ENCODE measurements around the gene HSPA12A. TPM values are rescaled to one million over a fixed set of nuclear protein-coding genes. Genes with fewer than 3 reads are reported as not detected.

Gene HSPA12A
- total RNA-seq, 1 donor from 2014 or later: 0.05 TPM

GRCh38 chr10:116779076-116779687 lies 36.8 kb upstream of the HSPA12A start:
- no peak overlapping the region for H3K27ac Mint-ChIP-seq
- intact Hi-C loops (cut with micrococcal nuclease): no loop called here
- H3K36me3 Mint-ChIP-seq (ENCODE audit: low read depth): no peaks in the 10 kb centered on the region

GRCh38 chr10:116777006-116777405 lies 34.6 kb upstream of the HSPA12A start:
- Mint-ChIP-seq H3K4me3 (no peak overlapping the region), H3K36me3 (ENCODE audit: low read depth) (no peaks in the 10 kb centered on the region), H3K27me3 (ENCODE audit: insufficient read depth) (peaks cover 2% of the 10 kb centered on the region), H3K27ac (no peak overlapping the region), H3K9me3 (no peaks in the 10 kb centered on the region), H3K4me1 (ENCODE audit: low read depth) (no peaks in the 10 kb centered on the region)
- DNase-seq (ENCODE audit: low spot score): no peak
- intact Hi-C loops (cut with micrococcal nuclease): no loop called here

More at GRCh38 chr10:116779076-116779687, 36.8 kb upstream of the HSPA12A start:
- Mint-ChIP-seq H3K9me3 (no peaks in the 10 kb centered on the region), H3K27me3 (ENCODE audit: insufficient read depth) (peaks cover 2% of the 10 kb centered on the region), H3K4me3 (no peak overlapping the region), H3K4me1 (ENCODE audit: low read depth) (no peaks in the 10 kb centered on the region)
- no peak for DNase-seq (ENCODE audit: low spot score)

- Mint-ChIP-seq H3K27ac (no peak overlapping the region), H3K27me3 (ENCODE audit: insufficient read depth) (no peaks in the 10 kb centered on the region), H3K36me3 (ENCODE audit: low read depth) (no peaks in the 10 kb centered on the region), H3K4me1 (ENCODE audit: low read depth) (no peaks in the 10 kb centered on the region), H3K4me3 (no peak overlapping the region), H3K9me3 (no peaks in the 10 kb centered on the region)
- intact Hi-C loops (cut with micrococcal nuclease): no loop called here
- no peak for DNase-seq (ENCODE audit: low spot score)
These were observed 33.4 kb upstream of the HSPA12A start for GRCh38 chr10:116775488-116776400.

- H3K9me3 Mint-ChIP-seq: no peaks in the 10 kb centered on the region
- H3K4me1 Mint-ChIP-seq (ENCODE audit: low read depth): no peaks in the 10 kb centered on the region
- H3K4me3 Mint-ChIP-seq: no peak overlapping the region
- intact Hi-C loops (cut with micrococcal nuclease): no loop called here
- no peak overlapping the region for H3K27ac Mint-ChIP-seq
- H3K36me3 Mint-ChIP-seq (ENCODE audit: low read depth): no peaks in the 10 kb centered on the region
- H3K27me3 Mint-ChIP-seq (ENCODE audit: insufficient read depth): no peaks in the 10 kb centered on the region
- no peak for DNase-seq (ENCODE audit: low spot score)
These were observed 32.4 kb upstream of the HSPA12A start for GRCh38 chr10:116774728-116775151.

GRCh38 chr10:116772909-116773705 lies 30.7 kb upstream of the HSPA12A start:
- no peak for DNase-seq (ENCODE audit: low spot score)
- Mint-ChIP-seq H3K4me3 (no peak overlapping the region), H3K27me3 (ENCODE audit: insufficient read depth) (no peaks in the 10 kb centered on the region), H3K27ac (no peak overlapping the region), H3K9me3 (no peaks in the 10 kb centered on the region), H3K4me1 (ENCODE audit: low read depth) (no peaks in the 10 kb centered on the region), H3K36me3 (ENCODE audit: low read depth) (no peaks in the 10 kb centered on the region)
- intact Hi-C loops (cut with micrococcal nuclease): no loop called here

- H3K9me3 Mint-ChIP-seq: no peaks in the 10 kb centered on the region
These were observed 29.7 kb upstream of the HSPA12A start for GRCh38 chr10:116771959-116772585.

GRCh38 chr10:116771101-116771958 lies 29.0 kb upstream of the HSPA12A start:
- no peak overlapping the region for H3K27ac Mint-ChIP-seq
- DNase-seq (ENCODE audit: low spot score): no peak
- no peaks in the 10 kb centered on the region for H3K9me3 Mint-ChIP-seq
- intact Hi-C loops (cut with micrococcal nuclease): no loop called here
- no peaks in the 10 kb centered on the region for H3K36me3 Mint-ChIP-seq (ENCODE audit: low read depth)
- H3K4me3 Mint-ChIP-seq: no peak overlapping the region
- H3K4me1 Mint-ChIP-seq (ENCODE audit: low read depth): no peaks in the 10 kb centered on the region
- H3K27me3 Mint-ChIP-seq (ENCODE audit: insufficient read depth): no peaks in the 10 kb centered on the region

More at GRCh38 chr10:116771959-116772585, 29.7 kb upstream of the HSPA12A start:
- intact Hi-C loops (cut with micrococcal nuclease): no loop called here
- Mint-ChIP-seq H3K36me3 (ENCODE audit: low read depth) (no peaks in the 10 kb centered on the region), H3K27me3 (ENCODE audit: insufficient read depth) (no peaks in the 10 kb centered on the region), H3K4me3 (no peak overlapping the region), H3K27ac (no peak overlapping the region), H3K4me1 (ENCODE audit: low read depth) (no peaks in the 10 kb centered on the region)
- no peak for DNase-seq (ENCODE audit: low spot score)

- no peak overlapping the region for H3K4me3 Mint-ChIP-seq
- DNase-seq (ENCODE audit: low spot score): no peak
- H3K36me3 Mint-ChIP-seq (ENCODE audit: low read depth): no peaks in the 10 kb centered on the region
- no peaks in the 10 kb centered on the region for H3K4me1 Mint-ChIP-seq (ENCODE audit: low read depth)
- no peaks in the 10 kb centered on the region for H3K9me3 Mint-ChIP-seq
- intact Hi-C loops (cut with micrococcal nuclease): no loop called here
- H3K27ac Mint-ChIP-seq: no peak overlapping the region
- no peaks in the 10 kb centered on the region for H3K27me3 Mint-ChIP-seq (ENCODE audit: insufficient read depth)
These were observed 27.9 kb upstream of the HSPA12A start for GRCh38 chr10:116770281-116770680.

- H3K4me1 Mint-ChIP-seq (ENCODE audit: low read depth): no peaks in the 10 kb centered on the region
- DNase-seq (ENCODE audit: low spot score): no peak
- intact Hi-C loops (cut with micrococcal nuclease): no loop called here
- no peaks in the 10 kb centered on the region for H3K27me3 Mint-ChIP-seq (ENCODE audit: insufficient read depth)
- no peak overlapping the region for H3K27ac Mint-ChIP-seq
- H3K4me3 Mint-ChIP-seq: no peak overlapping the region
- H3K9me3 Mint-ChIP-seq: no peaks in the 10 kb centered on the region
- no peaks in the 10 kb centered on the region for H3K36me3 Mint-ChIP-seq (ENCODE audit: low read depth)
These were observed 27.4 kb upstream of the HSPA12A start for GRCh38 chr10:116769791-116770190.

GRCh38 chr10:116769368-116769767 lies 27.0 kb upstream of the HSPA12A start:
- intact Hi-C loops (cut with micrococcal nuclease): no loop called here
- no peaks in the 10 kb centered on the region for H3K27me3 Mint-ChIP-seq (ENCODE audit: insufficient read depth)

GRCh38 chr10:116768786-116769185 lies 26.4 kb upstream of the HSPA12A start:
- Mint-ChIP-seq H3K4me3 (no peak overlapping the region), H3K27me3 (ENCODE audit: insufficient read depth) (peaks cover 1% of the 10 kb centered on the region), H3K36me3 (ENCODE audit: low read depth) (no peaks in the 10 kb centered on the region), H3K4me1 (ENCODE audit: low read depth) (no peaks in the 10 kb centered on the region), H3K9me3 (no peaks in the 10 kb centered on the region), H3K27ac (no peak overlapping the region)
- no peak for DNase-seq (ENCODE audit: low spot score)
- intact Hi-C loops (cut with micrococcal nuclease): no loop called here

More at GRCh38 chr10:116769368-116769767, 27.0 kb upstream of the HSPA12A start:
- Mint-ChIP-seq H3K4me1 (ENCODE audit: low read depth) (no peaks in the 10 kb centered on the region), H3K36me3 (ENCODE audit: low read depth) (no peaks in the 10 kb centered on the region), H3K9me3 (no peaks in the 10 kb centered on the region), H3K4me3 (no peak overlapping the region), H3K27ac (no peak overlapping the region)
- DNase-seq (ENCODE audit: low spot score): no peak

Data from activated T-helper 1 cell treated with anti-CD3 and anti-CD28 coated beads, Interleukin-12 subunit alpha, Interleukin-12 subunit beta, Interleukin-2, Interleukin-4 antibody, amounts not matched to agents 30 ng/mL and 10 ng/mL and 1 ng/mL, durations not matched to agents 14 hours and 24 hours and 36 hours (primary cell).